Panc1 (cell line): ENCODE results near the gene ANGPTL1. TPM values are rescaled to one million over a fixed set of nuclear protein-coding genes. Genes with fewer than 3 reads are reported as not detected.
A peak's percentile ranks its signal among the peaks of the same experiment; 100 is the strongest.

Experiments
- ATAC-seq: fragments of 200-7000 bp; cut with Tn5 transposase; 2 replicates; pipeline ENCODE4 v1.9.1; 2020; ENCODE audit warnings: mild to moderate bottlenecking, moderate library complexity
- Bru-seq: library from RNA; stranded (reverse); fragments of 400-500 nt; gene quantifications from one replicate; lab custom pipeline; 2021; lab: Mats Ljungman, UMichigan
- BruChase-seq, 2 experiments: library from RNA; stranded (reverse); fragments of 400-500 nt; gene quantifications; one replicate each; lab custom pipeline; 2021; lab: Mats Ljungman, UMichigan
- BruUV-seq: library from RNA; stranded (reverse); fragments of 400-500 nt; replicated peaks from 2 replicates; lab custom pipeline; 2021; lab: Mats Ljungman, UMichigan
- CTCF ChIA-PET: fragments of 300-600 bp; sonication (Branson Sonifier 250); formaldehyde crosslinking; loops from one replicate; lab custom pipeline; 2022; ENCODE audit warnings: antibody characterized with exemption; lab: Charles Lee
- POLR2A ChIA-PET: fragments of 300-600 bp; sonication (Branson Sonifier 250); formaldehyde crosslinking; loops from one replicate; lab custom pipeline; 2022; ENCODE audit warnings: antibody characterized with exemption; lab: Charles Lee
- DNase-seq: peaks from one replicate; pipeline ENCODE4 v3.0.0-alpha.2; 2010; ENCODE audit warnings: low read depth, low spot score
- H3K27ac ChIP-seq: 2 replicates; pipeline ENCODE4 v1.5.1; 2011; ENCODE audit warnings: mild to moderate bottlenecking, low read length, inconsistent platforms
- H3K27me3 ChIP-seq: fragments of 200-500 bp; sonication (Bioruptor generic); 2 replicates; pipeline ENCODE4 v1.6.0; 2014; ENCODE audit warnings: low read length, inconsistent platforms; ENCODE audit not compliant: control insufficient read depth, insufficient read depth
- H3K36me3 ChIP-seq: fragments of 200-500 bp; sonication (Bioruptor generic); 2 replicates; pipeline ENCODE4 v1.5.1; 2014; ENCODE audit warnings: inconsistent platforms, mild to moderate bottlenecking, low read length, moderate library complexity; ENCODE audit not compliant: control insufficient read depth, insufficient read depth
- H3K4me1 ChIP-seq: 2 replicates; pipeline ENCODE4 v1.5.1; 2011; ENCODE audit warnings: inconsistent platforms, mild to moderate bottlenecking, low read length, moderate library complexity; ENCODE audit not compliant: control insufficient read depth, insufficient read depth
- H3K4me3 ChIP-seq, 2 experiments: 2 replicates each; pipeline ENCODE4 v1.5.1; 2011 to 2012; ENCODE audit warnings: low read depth in 2 of 2, low read length in 2 of 2, mild to moderate bottlenecking in 2 of 2, inconsistent platforms in 1 of 2, moderate library complexity in 1 of 2
- H3K9me3 ChIP-seq: fragments of 200-500 bp; sonication (Bioruptor generic); 2 replicates; pipeline ENCODE4 v1.5.1; 2014; ENCODE audit warnings: low read depth, mild to moderate bottlenecking, inconsistent platforms, low read length, moderate library complexity; ENCODE audit not compliant: control insufficient read depth, insufficient read depth
- POLR2AphosphoS5 ChIP-seq: IDR thresholded peaks from 2 replicates; pipeline ENCODE4 v1.6.1; 2012; ENCODE audit warnings: mild to moderate bottlenecking, low read depth, low read length, moderate library complexity
- SIN3A ChIP-seq: IDR thresholded peaks from 2 replicates; pipeline ENCODE4 v1.6.1; 2012; ENCODE audit warnings: low read depth, mild to moderate bottlenecking, low read length, moderate library complexity, borderline replicate concordance; ENCODE audit not compliant: insufficient read depth
- TCF7L2 ChIP-seq: IDR thresholded peaks from 2 replicates; pipeline ENCODE4 v1.6.1; 2011; ENCODE audit warnings: mild to moderate bottlenecking, low read depth, low read length, inconsistent platforms
- in situ Hi-C: cut with HindIII; loops from 2 replicates; pipeline ENCODE4 v1.10.0; 2016; ENCODE audit warnings: low sequenced_read_pairs, low pct_unique_long_range_greater_than_20kb
- intact Hi-C: fragments of 100-400 bp; cut with micrococcal nuclease; formaldehyde crosslinking; loops from one replicate; pipeline ENCODE4 v1.10.0; 2022; ENCODE audit not compliant: unreplicated experiment
- long read RNA-seq: library from polyadenylated mRNA; unstranded; transcript quantifications from one replicate; pipeline ENCODE4 v2.0.0, GENCODE V29; 2021; ENCODE audit not compliant: unreplicated experiment
- polyA plus RNA-seq: library from polyadenylated mRNA; unstranded; fragments of >200 nt; gene quantifications from one replicate; pipeline ENCODE4 v1.2.1, GENCODE V29; 2012; ENCODE audit warnings: missing spikeins; ENCODE audit not compliant: insufficient read length
- total RNA-seq: library from RNA; stranded (reverse); gene quantifications from one replicate; pipeline ENCODE4 v1.2.1, GENCODE V29; 2021; ENCODE audit not compliant: unreplicated experiment
- TF ChIP-seq, protein P1 (sequence below): fragments of 450-650 bp; IDR thresholded peaks from 2 replicates; pipeline ENCODE4 v1.5.1; 2017; ENCODE audit warnings: mild to moderate bottlenecking
- TF ChIP-seq, protein P2 (sequence below), 2 experiments: IDR thresholded peaks; 2 replicates each; pipeline ENCODE4 v1.6.1; 2011 to 2012; ENCODE audit warnings: low read depth in 2 of 2, control low read depth in 1 of 2, low read length in 1 of 2, mild to moderate bottlenecking in 1 of 2, moderate library complexity in 1 of 2; ENCODE audit not compliant: insufficient read depth in 1 of 2

ANGPTL1 gene, protein sequence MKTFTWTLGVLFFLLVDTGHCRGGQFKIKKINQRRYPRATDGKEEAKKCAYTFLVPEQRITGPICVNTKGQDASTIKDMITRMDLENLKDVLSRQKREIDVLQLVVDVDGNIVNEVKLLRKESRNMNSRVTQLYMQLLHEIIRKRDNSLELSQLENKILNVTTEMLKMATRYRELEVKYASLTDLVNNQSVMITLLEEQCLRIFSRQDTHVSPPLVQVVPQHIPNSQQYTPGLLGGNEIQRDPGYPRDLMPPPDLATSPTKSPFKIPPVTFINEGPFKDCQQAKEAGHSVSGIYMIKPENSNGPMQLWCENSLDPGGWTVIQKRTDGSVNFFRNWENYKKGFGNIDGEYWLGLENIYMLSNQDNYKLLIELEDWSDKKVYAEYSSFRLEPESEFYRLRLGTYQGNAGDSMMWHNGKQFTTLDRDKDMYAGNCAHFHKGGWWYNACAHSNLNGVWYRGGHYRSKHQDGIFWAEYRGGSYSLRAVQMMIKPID
- total RNA-seq (not detected), Bru-seq, nascent RNA (percentile 9 among the genes with signal in this experiment), BruChase-seq, experiment 1, labeled RNA remaining after a 2-hour chase (percentile 10 among the genes with signal in this experiment), BruChase-seq, experiment 2, labeled RNA remaining after a 6-hour chase (percentile 10 among the genes with signal in this experiment)
- not detected for polyA plus RNA-seq
- long read RNA-seq = 0 reads

DNA sequence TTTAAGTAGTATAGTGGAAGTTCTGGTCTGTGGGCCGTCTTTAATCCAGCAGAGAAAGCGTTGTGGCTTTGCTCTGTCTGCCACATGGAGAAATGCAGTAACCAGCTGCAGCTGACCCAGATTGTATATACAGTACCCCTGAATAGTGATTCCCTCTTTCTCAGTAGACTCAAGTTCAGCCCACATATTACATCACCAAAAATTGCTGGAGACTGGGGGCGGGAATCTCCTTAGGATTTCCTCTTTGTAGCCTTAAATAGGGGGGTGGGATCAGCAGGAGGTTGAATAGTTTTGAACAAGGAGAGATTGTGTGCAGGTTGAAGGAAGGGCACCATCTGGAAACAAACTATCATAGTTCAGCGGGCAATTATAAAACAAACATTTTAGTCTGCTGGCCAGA lies at the start of gene ANGPTL1:
ANGPTL1 (minus strand) TSS at position 134 of the 400 bp plus-strand sequence. CDS start 5,301 bp downstream, outside the sequence.
- no peak within 1 kb of the TSS for H3K27ac ChIP-seq
- H3K4me1 ChIP-seq = no peaks in the 10 kb centered on the region; the same call in 1 of the 2 replicates
- intact Hi-C loops (no loop called here), in situ Hi-C loops (no loop called here)
- DNase-seq (no peak), ATAC-seq (no peak)
- no peaks in the 10 kb centered on the region for H3K9me3 ChIP-seq
- TF ChIP-seq, protein P1, sequence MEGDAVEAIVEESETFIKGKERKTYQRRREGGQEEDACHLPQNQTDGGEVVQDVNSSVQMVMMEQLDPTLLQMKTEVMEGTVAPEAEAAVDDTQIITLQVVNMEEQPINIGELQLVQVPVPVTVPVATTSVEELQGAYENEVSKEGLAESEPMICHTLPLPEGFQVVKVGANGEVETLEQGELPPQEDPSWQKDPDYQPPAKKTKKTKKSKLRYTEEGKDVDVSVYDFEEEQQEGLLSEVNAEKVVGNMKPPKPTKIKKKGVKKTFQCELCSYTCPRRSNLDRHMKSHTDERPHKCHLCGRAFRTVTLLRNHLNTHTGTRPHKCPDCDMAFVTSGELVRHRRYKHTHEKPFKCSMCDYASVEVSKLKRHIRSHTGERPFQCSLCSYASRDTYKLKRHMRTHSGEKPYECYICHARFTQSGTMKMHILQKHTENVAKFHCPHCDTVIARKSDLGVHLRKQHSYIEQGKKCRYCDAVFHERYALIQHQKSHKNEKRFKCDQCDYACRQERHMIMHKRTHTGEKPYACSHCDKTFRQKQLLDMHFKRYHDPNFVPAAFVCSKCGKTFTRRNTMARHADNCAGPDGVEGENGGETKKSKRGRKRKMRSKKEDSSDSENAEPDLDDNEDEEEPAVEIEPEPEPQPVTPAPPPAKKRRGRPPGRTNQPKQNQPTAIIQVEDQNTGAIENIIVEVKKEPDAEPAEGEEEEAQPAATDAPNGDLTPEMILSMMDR = no peak
- TF ChIP-seq SIN3A (no peak), TCF7L2 (no peak), POLR2AphosphoS5 (no peak)
- TF ChIP-seq, protein P2, sequence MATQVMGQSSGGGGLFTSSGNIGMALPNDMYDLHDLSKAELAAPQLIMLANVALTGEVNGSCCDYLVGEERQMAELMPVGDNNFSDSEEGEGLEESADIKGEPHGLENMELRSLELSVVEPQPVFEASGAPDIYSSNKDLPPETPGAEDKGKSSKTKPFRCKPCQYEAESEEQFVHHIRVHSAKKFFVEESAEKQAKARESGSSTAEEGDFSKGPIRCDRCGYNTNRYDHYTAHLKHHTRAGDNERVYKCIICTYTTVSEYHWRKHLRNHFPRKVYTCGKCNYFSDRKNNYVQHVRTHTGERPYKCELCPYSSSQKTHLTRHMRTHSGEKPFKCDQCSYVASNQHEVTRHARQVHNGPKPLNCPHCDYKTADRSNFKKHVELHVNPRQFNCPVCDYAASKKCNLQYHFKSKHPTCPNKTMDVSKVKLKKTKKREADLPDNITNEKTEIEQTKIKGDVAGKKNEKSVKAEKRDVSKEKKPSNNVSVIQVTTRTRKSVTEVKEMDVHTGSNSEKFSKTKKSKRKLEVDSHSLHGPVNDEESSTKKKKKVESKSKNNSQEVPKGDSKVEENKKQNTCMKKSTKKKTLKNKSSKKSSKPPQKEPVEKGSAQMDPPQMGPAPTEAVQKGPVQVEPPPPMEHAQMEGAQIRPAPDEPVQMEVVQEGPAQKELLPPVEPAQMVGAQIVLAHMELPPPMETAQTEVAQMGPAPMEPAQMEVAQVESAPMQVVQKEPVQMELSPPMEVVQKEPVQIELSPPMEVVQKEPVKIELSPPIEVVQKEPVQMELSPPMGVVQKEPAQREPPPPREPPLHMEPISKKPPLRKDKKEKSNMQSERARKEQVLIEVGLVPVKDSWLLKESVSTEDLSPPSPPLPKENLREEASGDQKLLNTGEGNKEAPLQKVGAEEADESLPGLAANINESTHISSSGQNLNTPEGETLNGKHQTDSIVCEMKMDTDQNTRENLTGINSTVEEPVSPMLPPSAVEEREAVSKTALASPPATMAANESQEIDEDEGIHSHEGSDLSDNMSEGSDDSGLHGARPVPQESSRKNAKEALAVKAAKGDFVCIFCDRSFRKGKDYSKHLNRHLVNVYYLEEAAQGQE (IDR thresholded peaks at IDR 0.05; ENCODE audit: insufficient read depth in 1 of 2, low read depth in 2 of 2, low read length in 1 of 2) = no peak
- H3K4me3 ChIP-seq = no peak within 1 kb of the TSS
- no peaks in the 10 kb centered on the region for H3K36me3 ChIP-seq
- no peaks in the 10 kb centered on the region; the same call in 1 of the 2 replicates for H3K27me3 ChIP-seq
- CTCF ChIA-PET = interaction anchor here (0.5 kb wide), 1 partner anchor 100 kb away, joined by 6 read pairs; no protein-coding TSS in a partner anchor
- POLR2A ChIA-PET = no interaction called here
- no TSS peak for BruUV-seq

DNA sequence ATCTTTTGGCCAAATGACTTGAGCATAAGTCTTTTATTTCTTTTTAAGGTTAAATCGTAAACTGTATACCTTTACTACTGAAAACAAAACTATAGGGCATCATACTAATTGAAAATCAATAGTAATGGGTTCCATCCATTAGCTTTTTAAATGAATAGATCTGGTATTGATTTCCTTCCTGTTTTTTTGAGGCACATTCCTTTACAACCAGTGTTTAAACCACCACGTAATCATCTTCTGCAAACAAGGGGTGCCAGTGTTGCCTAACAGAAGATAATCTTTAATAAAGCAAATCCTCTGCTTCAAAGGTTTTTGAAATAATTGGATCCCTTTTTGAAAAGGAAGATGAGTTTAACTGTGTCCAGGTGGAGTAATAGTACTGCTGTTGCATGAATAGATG lies 48.7 kb upstream of the ANGPTL1 start:
- Histone ChIP-seq H3K27me3 (peaks cover 3% of the 10 kb centered on the region; the same call in 1 of the 2 replicates), H3K4me3 (no peak overlapping the region), H3K4me1 (no peaks in the 10 kb centered on the region), H3K36me3 (no peaks in the 10 kb centered on the region), H3K9me3 (no peaks in the 10 kb centered on the region), H3K27ac (no peak overlapping the region)
- ChIA-PET POLR2A (no interaction called here), CTCF (no interaction called here)
- intact Hi-C loops = no loop called here
- BruUV-seq = no TSS peak
- ATAC-seq (no peak), DNase-seq (no peak)
- TF ChIP-seq, protein P2 (IDR thresholded peaks at IDR 0.05; ENCODE audit: insufficient read depth in 1 of 2, low read depth in 2 of 2, low read length in 1 of 2) = no peak
- TF ChIP-seq SIN3A (no peak), POLR2AphosphoS5 (no peak), TCF7L2 (no peak)
- TF ChIP-seq, protein P1 = no peak
- in situ Hi-C loops = no loop called here
